NT2/D1 (cell line): ENCODE measurements around the gene STXBP2.
A peak's percentile ranks its signal among the peaks of the same experiment; 100 is the strongest.

Source experiments
- DNase-seq: peaks from one replicate; pipeline ENCODE4 v3.0.0-alpha.2; 2011; ENCODE audit warnings: low read depth, low spot score
- H3K27me3 ChIP-seq: 2 replicates; pipeline ENCODE4 v1.6.0; 2011; ENCODE audit warnings: mild to moderate bottlenecking; ENCODE audit not compliant: insufficient read length, insufficient read depth
- H3K36me3 ChIP-seq: 2 replicates; pipeline ENCODE4 v1.6.1; 2011; ENCODE audit warnings: mild to moderate bottlenecking, low read length, mixed read lengths; ENCODE audit not compliant: insufficient read depth, insufficient read length
- H3K4me1 ChIP-seq: 2 replicates; pipeline ENCODE4 v1.5.1; 2011; ENCODE audit not compliant: insufficient read depth, insufficient read length
- H3K4me3 ChIP-seq: 2 replicates; pipeline ENCODE4 v1.5.1; 2011; ENCODE audit warnings: low read depth; ENCODE audit not compliant: insufficient read length
- H3K9ac ChIP-seq: 2 replicates; pipeline ENCODE4 v1.6.0; 2011; ENCODE audit warnings: low read depth; ENCODE audit not compliant: insufficient read length
- H3K9me3 ChIP-seq: 2 replicates; pipeline ENCODE4 v1.5.1; 2011; ENCODE audit warnings: mild to moderate bottlenecking, low read length; ENCODE audit not compliant: insufficient read depth
- SUZ12 ChIP-seq: IDR thresholded peaks from 2 replicates; pipeline ENCODE4 v1.6.1; 2011; ENCODE audit not compliant: insufficient read length, insufficient read depth; ENCODE audit errors: extremely low read depth
- YY1 ChIP-seq: IDR thresholded peaks from 2 replicates; pipeline ENCODE4 v1.6.1; 2011; ENCODE audit not compliant: insufficient read length, insufficient read depth
- ZNF274 ChIP-seq: IDR thresholded peaks from 2 replicates; pipeline ENCODE4 v1.6.1; 2011; ENCODE audit warnings: mild to moderate bottlenecking, low read depth, low read length

The STXBP2 gene

GRCh38 chr19:7663706-7664105 lies 26.8 kb downstream of the STXBP2 start:
- no peak for TF ChIP-seq YY1
- H3K9me3 ChIP-seq = no peaks in the 10 kb centered on the region

DNA sequence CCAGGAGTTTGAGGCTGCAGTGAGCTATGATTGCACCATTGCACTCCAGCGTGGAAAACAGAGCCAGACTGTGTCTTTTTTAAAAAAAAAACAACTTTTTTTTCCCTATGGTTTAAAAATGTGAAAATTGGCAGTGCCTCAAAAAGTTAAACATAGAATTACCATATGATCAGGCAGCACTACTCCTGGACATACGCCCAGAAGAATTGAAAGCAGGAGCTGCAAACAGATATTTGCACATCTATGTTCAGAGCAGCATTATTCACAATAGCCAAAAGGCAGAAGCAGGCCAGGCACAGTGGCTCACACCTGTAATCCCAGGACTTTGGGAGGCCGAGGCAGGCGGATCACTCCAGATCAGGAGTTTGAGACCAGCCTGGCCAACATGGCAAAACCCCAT lies 28.2 kb downstream of the STXBP2 start:
- no peak for TF ChIP-seq SUZ12
- TF ChIP-seq YY1 = no peak
- no peak for TF ChIP-seq ZNF274
- H3K27me3 ChIP-seq = peaks cover 19% of the 10 kb centered on the region
- no peaks in the 10 kb centered on the region for H3K36me3 ChIP-seq
- no peaks in the 10 kb centered on the region for H3K9me3 ChIP-seq
- H3K4me1 ChIP-seq = no peaks in the 10 kb centered on the region
- peak overlapping the region; percentile 8 for H3K9ac ChIP-seq
- DNase-seq = no peak
- no peak overlapping the region for H3K4me3 ChIP-seq

More at GRCh38 chr19:7663706-7664105, 26.8 kb downstream of the STXBP2 start:
- H3K36me3 ChIP-seq = no peaks in the 10 kb centered on the region
- no peak overlapping the region for H3K9ac ChIP-seq
- H3K27me3 ChIP-seq = peaks cover 7% of the 10 kb centered on the region
- H3K4me1 ChIP-seq = no peaks in the 10 kb centered on the region
- DNase-seq = no peak
- no peak overlapping the region for H3K4me3 ChIP-seq

DNA sequence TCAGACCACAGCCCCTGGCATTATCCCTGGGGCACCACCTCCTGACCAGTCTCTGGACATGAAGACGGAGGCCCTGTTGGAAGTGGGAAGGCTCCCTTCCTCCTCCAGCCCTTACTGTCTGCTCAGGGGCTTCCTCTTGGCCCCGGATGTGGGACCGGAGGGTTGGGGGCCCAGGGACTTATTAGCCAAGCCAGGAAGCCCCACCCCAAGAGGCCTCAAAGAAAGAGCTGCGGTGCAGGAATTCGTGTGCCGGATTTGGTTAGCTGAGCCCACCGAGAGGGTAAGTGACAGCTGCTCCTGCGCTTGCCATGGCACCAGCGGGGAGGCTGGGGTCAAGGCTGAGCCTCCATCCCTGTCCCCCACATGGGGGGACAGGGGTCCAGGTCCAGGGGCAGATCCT lies 31.9 kb downstream of the STXBP2 start, which contains the start of gene RETN:
Gene RETN, plus strand, starts transcription at position 208 of the 400 bp plus-strand sequence. CDS start 278 bp downstream, outside the sequence.
- H3K27me3 ChIP-seq = peaks cover 23% of the 10 kb centered on the region
- no peaks in the 10 kb centered on the region for H3K9me3 ChIP-seq
- H3K4me1 ChIP-seq = peaks cover under 1% of the 10 kb centered on the region
- no peak for DNase-seq
- H3K4me3 ChIP-seq = no peak within 1 kb of the TSS
- TF ChIP-seq YY1 (no peak), ZNF274 (no peak), SUZ12 (no peak)
- no peak within 1 kb of the TSS for H3K9ac ChIP-seq
- no peaks in the 10 kb centered on the region for H3K36me3 ChIP-seq

DNA sequence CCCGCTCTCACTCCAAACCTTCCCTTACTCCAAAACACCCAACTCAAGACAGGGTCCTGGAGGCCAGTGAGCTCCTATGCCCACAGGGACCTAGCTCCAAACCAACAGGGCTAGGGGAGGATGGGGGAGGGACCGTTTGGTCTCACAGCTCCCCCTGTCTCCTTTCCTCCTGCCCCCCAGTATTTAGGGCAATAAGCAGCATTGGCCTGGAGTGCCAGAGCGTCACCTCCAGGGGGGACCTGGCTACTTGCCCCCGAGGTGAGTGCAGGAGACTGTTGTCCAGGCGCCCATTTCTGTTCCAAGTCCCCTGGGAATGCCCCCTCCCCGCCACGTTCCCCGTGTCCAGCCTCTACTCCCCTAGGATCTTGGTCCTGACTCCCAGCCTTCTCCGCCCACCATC lies 32.7 kb downstream of the STXBP2 start:
- no peak for DNase-seq
- Histone ChIP-seq H3K9ac (no peak overlapping the region), H3K27me3 (peaks cover 23% of the 10 kb centered on the region), H3K4me1 (peaks cover 2% of the 10 kb centered on the region), H3K9me3 (no peaks in the 10 kb centered on the region), H3K36me3 (no peaks in the 10 kb centered on the region), H3K4me3 (no peak overlapping the region)
- TF ChIP-seq SUZ12 = no peak
- no peak for TF ChIP-seq ZNF274
- TF ChIP-seq YY1 = no peak

GRCh38 chr19:7670150-7670783 lies 33.4 kb downstream of the STXBP2 start:
- H3K4me1 ChIP-seq = peaks cover 2% of the 10 kb centered on the region
- peak overlapping the region; percentile 37 for H3K4me3 ChIP-seq
- no peaks in the 10 kb centered on the region for H3K36me3 ChIP-seq
- no peak overlapping the region for H3K9ac ChIP-seq
- DNase-seq = no peak
- peaks cover 23% of the 10 kb centered on the region for H3K27me3 ChIP-seq
- TF ChIP-seq ZNF274 (no peak), YY1 (no peak), SUZ12 (no peak)
- no peaks in the 10 kb centered on the region for H3K9me3 ChIP-seq

GRCh38 chr19:7670790-7671189 lies 33.9 kb downstream of the STXBP2 start:
- Histone ChIP-seq H3K4me1 (peaks cover 2% of the 10 kb centered on the region), H3K9me3 (no peaks in the 10 kb centered on the region), H3K4me3 (no peak overlapping the region), H3K9ac (no peak overlapping the region), H3K27me3 (peaks cover 23% of the 10 kb centered on the region), H3K36me3 (no peaks in the 10 kb centered on the region)
- no peak for DNase-seq
- TF ChIP-seq YY1 (no peak), ZNF274 (no peak), SUZ12 (no peak)

GRCh38 chr19:7672522-7672921 lies 35.6 kb downstream of the STXBP2 start:
- TF ChIP-seq ZNF274 (no peak), SUZ12 (no peak), YY1 (no peak)
- no peak overlapping the region for H3K4me3 ChIP-seq
- peaks cover 10% of the 10 kb centered on the region for H3K4me1 ChIP-seq
- no peak overlapping the region for H3K9ac ChIP-seq
- DNase-seq = no peak
- H3K36me3 ChIP-seq = no peaks in the 10 kb centered on the region
- peaks cover 23% of the 10 kb centered on the region for H3K27me3 ChIP-seq
- H3K9me3 ChIP-seq = no peaks in the 10 kb centered on the region
